Measurements from ENCODE around the gene PHAX. TPM values are rescaled to one million over a fixed set of nuclear protein-coding genes. Genes with fewer than 3 reads are reported as not detected.
"Not testable (repeated sequence)": the region's sequence is repeated elsewhere in the genome, so short reads cannot be mapped to it uniquely, and the experiment has no call there.

PHAX gene
- total and polyA plus RNA-seq, 2 experiments from 2014 or later = 86.5 to 124 TPM

GRCh38 chr5:126641387-126641786 is 40.6 kb downstream of the PHAX start:
- Histone ChIP-seq H3K27me3 (replicated peaks; ENCODE audit: insufficient read depth) (no peaks in the 10 kb centered on the region), H4K20me1 (ENCODE audit: insufficient read depth) (no peaks in the 10 kb centered on the region), H3F3A (ENCODE audit: insufficient read depth) (no peaks in the 10 kb centered on the region), H3K9ac (no peak overlapping the region), H3K27ac (no peak overlapping the region), H3K36me3 (ENCODE audit: low read depth) (no peaks in the 10 kb centered on the region), H3K4me2 (ENCODE audit: unreplicated experiment) (no peak overlapping the region), H3K4me1 (ENCODE audit: insufficient read depth) (no peaks in the 10 kb centered on the region), H3K9me3 (ENCODE audit: low read depth) (peaks cover 3% of the 10 kb centered on the region), H3K9me2 (ENCODE audit: insufficient read depth) (no peaks in the 10 kb centered on the region), H3K79me2 (ENCODE audit: insufficient read depth) (no peaks in the 10 kb centered on the region), H2AFZ (no peak overlapping the region), H3K4me3 (no peak overlapping the region)
- no peak for DNase-seq
- TF ChIP-seq EZH2 (IDR thresholded peaks at IDR 0.05; ENCODE audit: insufficient read depth, poor library complexity, severe bottlenecking) = no peak
- TF ChIP-seq EZH2phosphoT487 (IDR thresholded peaks at IDR 0.05; ENCODE audit: insufficient read depth, low read depth) = no peak
- in situ Hi-C loops (cut with MboI) = no loop called here
- 62 to 70% methylated on average over 5 of the region's 5 CpGs for WGBS, 2 experiments (ENCODE audit: low coverage in 1 of 2, low lambda C conversion rate in 2 of 2, missing lambda C conversion rate in 2 of 2)

DNA sequence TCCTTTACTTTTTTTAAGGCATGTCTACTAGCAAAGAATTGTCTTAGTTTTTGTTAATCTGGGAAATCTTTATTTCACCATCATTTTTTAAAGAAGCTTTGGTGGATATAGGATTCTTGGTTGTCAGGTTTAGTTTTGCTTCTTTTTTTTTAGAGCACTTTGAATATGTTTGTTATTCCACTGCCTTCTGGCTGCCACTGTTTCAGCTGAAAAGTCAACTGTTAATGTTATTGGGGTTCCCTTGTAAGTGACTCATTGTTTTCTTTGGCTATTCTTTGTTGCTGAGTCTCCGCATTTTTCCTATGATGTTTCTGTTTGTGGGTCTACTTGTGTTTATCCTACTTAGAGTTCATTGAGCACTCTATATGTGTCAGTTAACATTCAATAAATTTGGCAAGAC is 44.4 kb downstream of the PHAX start:
- H4K20me1 ChIP-seq (ENCODE audit: insufficient read depth) = no peaks in the 10 kb centered on the region
- H3K4me3 ChIP-seq = no peak overlapping the region
- no peak overlapping the region for H2AFZ ChIP-seq
- no peak overlapping the region for H3K9ac ChIP-seq
- H3K9me3 ChIP-seq (ENCODE audit: low read depth) = peaks cover 3% of the 10 kb centered on the region
- no peaks in the 10 kb centered on the region for H3K9me2 ChIP-seq (ENCODE audit: insufficient read depth)
- no peaks in the 10 kb centered on the region for H3K27me3 ChIP-seq (replicated peaks; ENCODE audit: insufficient read depth)
- WGBS, 2 experiments (ENCODE audit: low coverage in 1 of 2, low lambda C conversion rate in 2 of 2, missing lambda C conversion rate in 2 of 2) = 52 to 54% methylated on average over 1 of the region's 1 CpG
- H3K4me1 ChIP-seq (ENCODE audit: insufficient read depth) = no peaks in the 10 kb centered on the region
- peak; percentile 27 for DNase-seq
- no peak overlapping the region for H3K27ac ChIP-seq
- in situ Hi-C loops (cut with MboI) = no loop called here
- H3K4me2 ChIP-seq (ENCODE audit: unreplicated experiment) = no peak overlapping the region
- TF ChIP-seq EZH2 (IDR thresholded peaks at IDR 0.05; ENCODE audit: insufficient read depth, poor library complexity, severe bottlenecking) = no peak
- no peak for TF ChIP-seq EZH2phosphoT487 (IDR thresholded peaks at IDR 0.05; ENCODE audit: insufficient read depth, low read depth)
- no peaks in the 10 kb centered on the region for H3F3A ChIP-seq (ENCODE audit: insufficient read depth)
- H3K79me2 ChIP-seq (ENCODE audit: insufficient read depth) = no peaks in the 10 kb centered on the region
- no peaks in the 10 kb centered on the region for H3K36me3 ChIP-seq (ENCODE audit: low read depth)

DNA sequence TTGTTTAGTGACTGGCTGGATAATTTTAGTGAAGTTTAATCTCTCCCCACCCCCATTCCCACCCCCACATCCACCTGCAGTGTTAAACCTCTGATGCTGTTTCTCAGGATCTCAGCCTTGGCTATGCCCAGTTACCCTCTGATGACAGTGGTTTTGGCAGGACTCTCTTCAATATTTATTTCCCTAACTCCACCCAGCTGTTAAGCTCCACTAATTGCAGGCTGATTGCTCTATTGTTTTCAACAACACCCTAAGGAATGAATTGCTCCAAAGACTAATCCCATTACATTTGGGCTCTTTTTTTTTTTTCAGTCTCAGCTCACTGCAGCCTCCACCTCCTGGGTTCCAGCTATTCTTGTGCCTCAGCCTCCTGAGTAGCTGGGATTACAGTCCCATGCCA is 46.3 kb downstream of the PHAX start:
- H3K79me2 ChIP-seq (ENCODE audit: insufficient read depth) = no peaks in the 10 kb centered on the region
- no peaks in the 10 kb centered on the region for H3K27me3 ChIP-seq (replicated peaks; ENCODE audit: insufficient read depth)
- no peaks in the 10 kb centered on the region for H3K36me3 ChIP-seq (ENCODE audit: low read depth)
- DNase-seq = no peak
- H3K9me3 ChIP-seq (ENCODE audit: low read depth) = peaks cover 3% of the 10 kb centered on the region
- no peak overlapping the region for H3K4me3 ChIP-seq
- no peaks in the 10 kb centered on the region for H3K4me1 ChIP-seq (ENCODE audit: insufficient read depth)
- no peak overlapping the region for H3K4me2 ChIP-seq (ENCODE audit: unreplicated experiment)
- H4K20me1 ChIP-seq (ENCODE audit: insufficient read depth) = no peaks in the 10 kb centered on the region
- no peak overlapping the region for H2AFZ ChIP-seq
- H3F3A ChIP-seq (ENCODE audit: insufficient read depth) = no peaks in the 10 kb centered on the region
- H3K9me2 ChIP-seq (ENCODE audit: insufficient read depth) = no peaks in the 10 kb centered on the region
- H3K27ac ChIP-seq = no peak overlapping the region
- H3K9ac ChIP-seq = no peak overlapping the region
- in situ Hi-C loops (cut with MboI) = no loop called here
- TF ChIP-seq EZH2 (IDR thresholded peaks at IDR 0.05; ENCODE audit: insufficient read depth, poor library complexity, severe bottlenecking) (no peak), EZH2phosphoT487 (IDR thresholded peaks at IDR 0.05; ENCODE audit: insufficient read depth, low read depth) (no peak)

DNA sequence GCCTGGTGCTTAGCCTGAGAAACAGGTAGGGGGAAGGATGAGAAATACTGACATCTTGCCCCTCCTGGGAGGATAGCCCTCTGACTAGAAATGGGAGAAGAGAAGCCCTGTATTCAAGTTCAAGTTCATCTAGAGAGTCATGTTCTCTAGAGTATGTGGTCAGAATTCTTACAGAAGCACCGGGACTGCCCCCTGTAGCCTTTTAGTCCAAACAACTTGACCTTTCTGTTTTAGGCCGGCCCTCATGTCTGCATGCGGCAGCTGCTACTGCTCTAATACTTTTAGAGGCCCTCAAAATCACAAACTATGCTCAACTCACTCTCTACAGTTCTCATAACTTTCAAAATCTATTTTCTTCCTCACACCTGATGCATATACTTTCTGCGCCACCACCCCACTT is 47.7 kb downstream of the PHAX start:
- Histone ChIP-seq H3K36me3 (ENCODE audit: low read depth) (no peaks in the 10 kb centered on the region), H3K4me2 (ENCODE audit: unreplicated experiment) (no peak overlapping the region), H3K79me2 (ENCODE audit: insufficient read depth) (no peaks in the 10 kb centered on the region), H3K4me1 (ENCODE audit: insufficient read depth) (no peaks in the 10 kb centered on the region), H3F3A (ENCODE audit: insufficient read depth) (no peaks in the 10 kb centered on the region), H3K9me2 (ENCODE audit: insufficient read depth) (no peaks in the 10 kb centered on the region), H3K9ac (no peak overlapping the region), H2AFZ (no peak overlapping the region), H3K4me3 (no peak overlapping the region), H4K20me1 (ENCODE audit: insufficient read depth) (no peaks in the 10 kb centered on the region), H3K27ac (no peak overlapping the region), H3K9me3 (ENCODE audit: low read depth) (peaks cover 3% of the 10 kb centered on the region), H3K27me3 (replicated peaks; ENCODE audit: insufficient read depth) (no peaks in the 10 kb centered on the region)
- WGBS, 2 experiments (ENCODE audit: low coverage in 1 of 2, low lambda C conversion rate in 2 of 2, missing lambda C conversion rate in 2 of 2) = 63 to 70% methylated on average over 4 of the region's 4 CpGs
- no peak for DNase-seq
- in situ Hi-C loops (cut with MboI) = no loop called here
- TF ChIP-seq EZH2 (IDR thresholded peaks at IDR 0.05; ENCODE audit: insufficient read depth, poor library complexity, severe bottlenecking) = no peak
- no peak for TF ChIP-seq EZH2phosphoT487 (IDR thresholded peaks at IDR 0.05; ENCODE audit: insufficient read depth, low read depth)

DNA sequence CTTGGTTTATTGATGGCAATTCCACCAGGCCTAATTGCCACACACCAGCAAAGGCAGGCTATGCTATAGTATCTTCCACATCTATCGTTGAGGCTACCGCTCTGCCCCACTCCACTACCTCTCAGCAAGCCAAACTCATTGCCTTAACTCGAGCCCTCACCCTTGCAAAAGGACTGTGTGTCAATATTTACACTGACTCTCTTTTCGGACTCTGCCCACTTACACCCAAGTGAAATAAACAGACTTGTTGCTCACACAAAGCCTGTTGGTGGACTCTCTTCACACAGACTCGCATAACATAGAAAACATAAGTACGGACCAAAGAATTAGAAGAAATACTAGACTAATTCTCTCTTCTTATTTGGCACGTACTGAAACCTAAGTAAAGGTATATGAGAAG is 48.3 kb downstream of the PHAX start:
- H3F3A ChIP-seq (ENCODE audit: insufficient read depth); H3K4me3 ChIP-seq; H3K4me2 ChIP-seq (ENCODE audit: unreplicated experiment); in situ Hi-C loops (cut with MboI); H3K27ac ChIP-seq; H3K79me2 ChIP-seq (ENCODE audit: insufficient read depth); H2AFZ ChIP-seq; H3K4me1 ChIP-seq (ENCODE audit: insufficient read depth); DNase-seq; H3K9ac ChIP-seq; H3K36me3 ChIP-seq (ENCODE audit: low read depth); H4K20me1 ChIP-seq (ENCODE audit: insufficient read depth); H3K9me2 ChIP-seq (ENCODE audit: insufficient read depth); H3K9me3 ChIP-seq (ENCODE audit: low read depth); H3K27me3 ChIP-seq (replicated peaks; ENCODE audit: insufficient read depth): not testable (repeated sequence)
- 83 to 89% methylated on average over 7 of the region's 7 CpGs for WGBS, 2 experiments (ENCODE audit: low coverage in 1 of 2, low lambda C conversion rate in 2 of 2, missing lambda C conversion rate in 2 of 2)

- not testable (repeated sequence) for H3K9me2 ChIP-seq (ENCODE audit: insufficient read depth); H4K20me1 ChIP-seq (ENCODE audit: insufficient read depth); H3K4me3 ChIP-seq; H3K79me2 ChIP-seq (ENCODE audit: insufficient read depth); H3K27me3 ChIP-seq (replicated peaks; ENCODE audit: insufficient read depth); H3K4me2 ChIP-seq (ENCODE audit: unreplicated experiment); H3F3A ChIP-seq (ENCODE audit: insufficient read depth); H3K9me3 ChIP-seq (ENCODE audit: low read depth); H3K9ac ChIP-seq; DNase-seq; H2AFZ ChIP-seq; H3K27ac ChIP-seq; H3K4me1 ChIP-seq (ENCODE audit: insufficient read depth); H3K36me3 ChIP-seq (ENCODE audit: low read depth)
- in situ Hi-C loops (cut with MboI) = loop anchor here (25.0 kb wide), 1 partner anchor 663 kb away; no protein-coding TSS in a partner anchor
- 68 to 69% methylated on average over 6 of the region's 6 CpGs for WGBS, 2 experiments (ENCODE audit: low coverage in 1 of 2, low lambda C conversion rate in 2 of 2, missing lambda C conversion rate in 2 of 2)
These were observed 49.0 kb downstream of the PHAX start for GRCh38 chr5:126649709-126650108.

All from GM23248 (cell line).